Measurements from ENCODE around the gene GJA9.

- TF ChIP-seq CTCF (IDR thresholded peaks at IDR 0.05) (no peak), POLR2A (IDR thresholded peaks at IDR 0.05) (no peak)
These were observed 54.1 kb downstream of the GJA9 start for GRCh38 chr1:38827318-38827717.

All from transverse colon (tissue), 3 donors.